Hematopoietic multipotent progenitor cell (in vitro differentiated cells): Measurements from ENCODE around the gene CETP. TPM values are rescaled to one million over a fixed set of nuclear protein-coding genes. Genes with fewer than 3 reads are reported as not detected.
A peak's percentile ranks its signal among the peaks of the same experiment; 100 is the strongest.

Experiments used
- DNase-seq, 3 donors: peaks; one replicate each; pipeline ENCODE4 v3.0.0-alpha.2; 2011 to 2015; ENCODE audit warnings: low read depth in 2 of 3, low spot score in 2 of 3
- total RNA-seq: library from RNA; depleted of rRNA; stranded (reverse); fragments of >200 nt; gene quantifications from one replicate; pipeline ENCODE4 v1.2.3, GENCODE V29; 2012

Gene CETP, protein sequence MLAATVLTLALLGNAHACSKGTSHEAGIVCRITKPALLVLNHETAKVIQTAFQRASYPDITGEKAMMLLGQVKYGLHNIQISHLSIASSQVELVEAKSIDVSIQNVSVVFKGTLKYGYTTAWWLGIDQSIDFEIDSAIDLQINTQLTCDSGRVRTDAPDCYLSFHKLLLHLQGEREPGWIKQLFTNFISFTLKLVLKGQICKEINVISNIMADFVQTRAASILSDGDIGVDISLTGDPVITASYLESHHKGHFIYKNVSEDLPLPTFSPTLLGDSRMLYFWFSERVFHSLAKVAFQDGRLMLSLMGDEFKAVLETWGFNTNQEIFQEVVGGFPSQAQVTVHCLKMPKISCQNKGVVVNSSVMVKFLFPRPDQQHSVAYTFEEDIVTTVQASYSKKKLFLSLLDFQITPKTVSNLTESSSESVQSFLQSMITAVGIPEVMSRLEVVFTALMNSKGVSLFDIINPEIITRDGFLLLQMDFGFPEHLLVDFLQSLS
- total RNA-seq = 2.2 TPM

DNA sequence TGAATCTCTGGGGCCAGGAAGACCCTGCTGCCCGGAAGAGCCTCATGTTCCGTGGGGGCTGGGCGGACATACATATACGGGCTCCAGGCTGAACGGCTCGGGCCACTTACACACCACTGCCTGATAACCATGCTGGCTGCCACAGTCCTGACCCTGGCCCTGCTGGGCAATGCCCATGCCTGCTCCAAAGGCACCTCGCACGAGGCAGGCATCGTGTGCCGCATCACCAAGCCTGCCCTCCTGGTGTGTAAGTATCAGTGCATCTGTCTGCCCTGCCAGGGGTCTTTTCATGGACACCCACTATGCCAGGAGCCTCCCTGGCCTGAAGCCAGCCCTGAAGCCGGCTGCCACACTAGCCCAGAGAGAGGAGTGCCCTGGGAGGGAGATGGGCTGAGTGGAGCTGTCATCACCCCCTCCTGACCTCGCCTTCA, at the start of gene CETP:
Gene CETP (plus strand): TSS at position 100 of the 431 bp plus-strand sequence. CDS start 30 bp downstream, at position 130.
- no peak for DNase-seq

DNA sequence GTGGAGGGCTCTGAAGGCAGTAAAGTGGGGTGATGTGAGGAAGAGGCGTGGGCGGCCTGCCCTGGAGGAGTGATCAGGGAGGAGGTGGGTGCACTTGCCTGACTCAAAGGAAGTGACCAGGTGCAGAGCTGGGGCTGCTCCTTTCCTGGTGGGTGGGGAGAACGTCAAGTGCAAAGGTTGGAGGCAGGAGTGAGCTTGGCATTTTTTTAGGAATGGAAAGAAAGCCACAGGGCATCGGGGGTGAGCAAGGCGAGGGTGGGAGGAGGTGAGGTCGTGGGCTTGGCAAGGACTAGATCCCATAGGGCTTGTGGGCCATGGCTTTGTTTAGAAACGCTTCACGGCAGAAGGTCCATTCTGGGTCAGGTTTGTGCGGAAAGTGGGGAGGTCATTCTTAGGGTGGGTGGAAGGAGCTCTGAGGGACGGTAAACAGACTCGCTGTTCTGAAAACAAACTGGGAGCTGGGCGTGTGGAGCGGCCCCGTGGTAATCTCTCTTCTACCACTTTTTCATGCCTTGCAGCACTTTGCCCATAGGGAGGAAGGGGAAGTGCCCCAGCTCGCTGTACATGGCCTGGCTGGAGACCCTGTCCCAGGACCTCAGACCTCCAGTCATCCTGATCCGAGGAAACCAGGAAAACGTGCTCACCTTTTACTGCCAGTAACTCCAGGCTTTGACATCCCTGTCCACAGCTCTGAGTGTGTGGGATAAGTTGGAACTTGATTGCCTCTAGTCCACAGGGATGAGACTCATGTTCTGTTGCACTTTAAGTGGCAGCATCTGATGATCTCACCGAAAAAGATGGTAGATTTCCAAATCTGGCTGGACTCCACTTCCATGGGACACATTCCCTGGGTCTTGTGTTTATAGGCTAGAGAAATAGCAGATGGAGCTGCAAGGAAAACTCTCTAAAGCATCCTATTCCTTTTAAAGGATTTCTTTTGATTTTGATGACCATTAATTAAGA, 48.7 kb upstream of the CETP start:
- DNase-seq = no peak

DNA sequence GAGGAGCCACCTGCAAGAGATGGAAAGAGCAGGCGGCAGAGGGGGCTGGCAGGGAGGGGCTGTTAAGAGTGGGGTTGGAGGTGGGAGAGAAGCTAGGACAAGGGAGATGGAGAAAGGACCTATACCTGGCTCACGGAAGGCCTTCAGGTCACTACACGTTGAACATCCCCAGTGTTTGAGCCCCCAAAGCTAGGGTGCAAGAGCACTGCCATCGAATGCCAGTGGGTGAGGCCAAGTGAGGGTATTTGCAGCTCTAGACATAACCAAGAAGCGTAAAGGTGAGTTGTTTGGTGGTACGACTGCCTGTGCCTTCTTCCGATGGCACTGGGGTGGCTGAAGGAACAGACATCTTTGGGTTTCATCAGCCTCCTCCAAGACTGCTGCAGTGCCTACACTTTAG, 46.9 kb upstream of the CETP start:
- no peak for DNase-seq

DNA sequence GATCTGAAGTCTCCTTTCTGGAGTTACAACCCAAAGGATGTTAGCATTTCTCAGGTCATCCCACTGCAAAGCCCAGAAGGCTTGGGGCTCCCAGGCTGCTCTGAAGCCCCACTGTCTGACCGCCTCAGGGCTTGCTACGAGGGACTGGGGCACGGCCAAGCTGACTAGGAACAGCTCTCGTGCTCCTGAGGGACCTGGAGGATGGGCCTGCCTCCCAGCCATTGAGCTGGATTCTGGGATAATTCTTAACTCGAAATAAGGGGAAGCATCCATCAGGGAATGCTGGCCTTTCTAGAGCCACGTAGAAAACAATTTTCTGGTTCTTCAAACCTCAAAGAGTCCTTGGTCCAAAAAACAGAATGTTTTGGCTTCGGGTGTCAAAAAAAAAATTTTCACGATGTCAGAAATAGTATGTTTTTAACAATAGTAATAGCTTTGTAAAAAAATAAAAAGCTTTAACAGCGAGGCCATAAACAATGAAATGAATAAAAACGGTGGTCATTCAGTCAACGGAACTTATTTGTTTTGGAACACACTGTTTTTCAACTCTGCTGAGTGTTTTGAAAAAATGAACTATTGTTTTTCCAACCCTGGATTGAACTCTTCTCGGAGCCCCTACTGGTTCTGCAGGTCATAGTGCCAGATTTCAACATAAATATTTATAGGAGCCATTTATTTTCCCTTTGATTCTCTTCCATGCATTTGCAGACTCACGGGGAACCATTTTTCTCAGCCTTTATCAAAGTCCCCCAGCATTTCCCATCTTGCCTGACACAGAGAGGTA, 46.2 kb upstream of the CETP start:
- no peak for DNase-seq

DNA sequence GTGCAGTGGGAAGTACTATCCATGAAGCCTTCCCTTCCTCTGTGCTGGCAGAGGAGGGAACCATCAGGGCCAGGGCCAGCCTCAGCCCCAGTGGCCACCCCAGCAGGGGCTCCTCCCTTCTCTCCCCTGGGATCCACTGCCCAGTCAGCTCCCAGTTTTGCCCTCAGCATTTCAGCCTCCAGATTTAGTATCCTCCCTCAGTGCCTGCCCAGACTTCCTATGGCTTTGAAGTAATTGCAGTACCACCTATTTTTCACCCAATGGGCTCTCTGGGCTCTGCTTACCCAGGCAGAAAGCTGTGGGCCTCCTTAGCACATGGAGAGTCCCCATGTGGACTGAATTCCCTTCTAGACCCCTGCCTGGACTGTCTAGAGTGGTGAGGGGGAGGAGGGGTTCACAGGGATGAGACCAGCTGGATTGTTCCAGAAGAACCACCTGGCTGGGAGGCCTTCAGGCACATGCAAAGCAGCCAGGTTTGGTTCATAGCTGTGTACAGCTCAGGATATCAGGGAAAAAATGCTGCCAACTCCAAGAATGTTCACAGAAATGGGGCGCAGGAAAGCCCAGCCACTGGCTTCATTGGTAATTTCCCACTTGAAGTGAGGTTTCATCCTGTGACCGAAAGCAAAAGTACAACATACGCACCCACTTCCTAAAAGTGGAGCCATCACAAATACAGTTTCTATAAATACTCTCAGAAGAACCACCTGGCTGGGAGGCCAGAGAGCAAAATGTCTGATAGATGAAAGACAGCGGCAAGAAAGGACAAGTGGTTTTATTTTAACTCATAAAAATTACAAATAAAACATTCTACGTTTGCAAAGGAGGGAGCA, 45.0 kb upstream of the CETP start:
- DNase-seq = peak in 2 of 3 donors; percentile 33 to 66

DNA sequence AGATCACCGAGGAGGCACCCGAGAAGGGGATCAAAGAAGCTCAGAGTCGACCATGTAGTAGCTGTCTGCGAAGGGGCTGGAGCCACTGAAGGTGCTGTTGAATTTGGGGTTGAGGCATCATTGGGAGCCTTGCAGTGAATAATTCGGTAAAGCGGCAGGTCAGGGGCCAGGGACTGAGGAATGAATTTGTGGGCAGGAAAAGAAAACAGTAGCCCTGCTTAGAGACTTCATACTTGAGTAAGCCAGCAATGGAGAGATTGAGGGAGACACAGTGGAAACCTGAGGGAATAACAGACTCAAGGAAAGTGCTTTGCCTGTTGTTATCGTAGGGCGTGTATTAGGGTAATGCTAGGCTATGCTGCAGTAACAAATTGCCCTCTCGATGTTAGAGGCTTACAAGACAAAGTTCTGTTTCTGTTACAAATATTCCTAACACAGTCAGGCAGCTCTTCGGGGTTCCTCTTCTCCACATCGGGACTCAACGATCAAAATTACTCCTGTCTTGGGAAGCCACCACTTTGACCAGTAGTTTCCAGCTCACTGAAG, 43.2 kb upstream of the CETP start:
- no peak for DNase-seq

DNA sequence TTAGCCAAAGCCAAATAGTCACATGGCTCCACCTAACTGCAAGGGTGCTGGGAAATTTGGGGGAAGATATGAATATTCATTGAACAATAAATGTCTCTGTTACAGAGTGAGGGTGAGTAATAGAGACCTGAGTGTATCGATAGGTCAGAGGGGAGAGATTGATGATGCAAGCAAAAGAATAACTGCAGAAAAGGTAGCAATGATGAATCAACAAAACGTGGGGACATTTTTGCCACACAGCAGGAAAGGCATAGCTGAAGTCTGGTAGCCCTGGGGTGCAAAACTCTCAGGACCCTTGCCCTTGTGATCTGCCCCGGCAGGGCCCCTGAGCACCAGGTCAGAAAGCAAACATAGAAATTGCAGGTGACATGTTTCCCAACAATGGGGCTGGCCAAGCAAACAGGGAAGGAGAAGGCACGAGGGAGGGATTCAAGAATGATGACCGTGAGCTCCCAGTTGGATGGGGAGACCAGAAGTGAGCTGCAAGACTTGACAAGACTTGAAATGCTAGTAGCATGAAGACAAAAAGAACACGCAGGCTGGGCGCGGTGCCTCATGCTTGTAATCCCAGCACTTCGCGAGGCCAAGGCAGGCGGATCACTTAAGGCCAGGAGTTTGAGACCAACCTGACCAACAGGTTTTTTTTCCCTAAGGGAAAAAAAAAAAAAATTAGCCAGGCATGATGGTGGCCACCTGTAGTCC, 42.5 kb upstream of the CETP start:
- no peak for DNase-seq

DNA sequence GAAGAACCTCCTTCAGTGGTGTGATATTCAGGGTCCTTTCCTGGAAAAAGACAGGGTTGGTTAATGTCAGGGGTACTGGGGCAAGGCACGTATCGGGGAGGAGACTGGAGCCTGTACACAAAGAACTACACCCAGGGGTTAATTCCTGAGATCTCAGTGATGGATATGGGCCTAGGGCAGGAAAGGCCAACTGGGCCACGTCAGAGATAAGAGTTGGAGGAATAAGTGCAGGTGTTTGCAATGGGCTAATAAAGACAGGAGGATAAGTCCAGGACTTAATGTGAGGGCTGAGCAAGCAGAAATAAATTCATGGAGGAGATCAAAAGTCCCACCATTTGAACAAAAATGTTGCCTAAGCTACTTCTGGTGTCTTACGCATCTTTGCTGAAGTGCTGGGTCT, 40.2 kb upstream of the CETP start:
- no peak for DNase-seq

DNA sequence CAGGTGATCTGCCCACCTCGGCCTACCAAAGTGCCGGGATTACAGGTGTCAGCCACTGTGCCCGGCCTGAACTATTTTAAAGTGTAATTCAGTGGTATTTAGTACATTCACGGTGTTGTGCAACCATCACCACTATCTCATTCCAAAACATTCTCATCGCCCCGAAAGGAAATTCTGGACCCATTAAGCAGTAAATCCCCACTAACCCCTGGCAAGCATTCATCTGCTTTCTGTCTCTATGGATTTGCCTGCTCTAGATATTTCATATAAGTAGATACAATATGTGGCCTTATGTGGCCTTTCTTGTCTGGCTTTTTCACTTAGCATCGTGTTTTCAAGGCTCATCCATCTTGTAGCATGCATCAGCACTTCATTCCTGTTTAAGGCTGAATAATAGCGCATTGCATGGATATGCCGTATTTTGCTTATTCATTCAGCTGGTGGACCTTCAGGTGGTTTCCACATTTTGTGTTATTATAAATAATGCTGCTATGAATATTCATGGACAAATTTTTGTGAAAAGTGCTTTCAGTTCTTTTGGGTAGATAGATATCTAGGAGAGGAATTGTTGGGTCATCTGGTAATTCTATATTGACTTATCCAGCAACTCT, 38.2 kb upstream of the CETP start:
- no peak for DNase-seq

DNA sequence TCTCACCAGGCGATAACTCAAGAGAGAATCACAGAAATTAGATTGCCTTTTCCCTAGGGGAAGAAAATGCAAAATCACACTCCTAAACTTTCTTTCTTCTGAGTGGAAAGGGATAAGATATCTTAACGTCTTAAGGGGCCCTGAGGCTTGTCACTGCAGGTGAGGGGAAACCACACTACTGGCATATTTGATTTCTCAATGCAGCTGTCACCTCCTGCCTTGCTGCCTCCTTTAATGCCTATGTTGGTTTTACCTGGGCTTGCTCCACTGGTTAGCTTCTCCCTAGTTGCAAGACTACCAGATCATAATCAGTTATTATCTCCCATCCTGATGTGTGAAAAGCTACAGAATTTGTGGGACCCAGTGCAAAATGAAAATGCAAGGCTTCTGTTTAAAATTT, 34.3 kb upstream of the CETP start:
- no peak for DNase-seq

DNA sequence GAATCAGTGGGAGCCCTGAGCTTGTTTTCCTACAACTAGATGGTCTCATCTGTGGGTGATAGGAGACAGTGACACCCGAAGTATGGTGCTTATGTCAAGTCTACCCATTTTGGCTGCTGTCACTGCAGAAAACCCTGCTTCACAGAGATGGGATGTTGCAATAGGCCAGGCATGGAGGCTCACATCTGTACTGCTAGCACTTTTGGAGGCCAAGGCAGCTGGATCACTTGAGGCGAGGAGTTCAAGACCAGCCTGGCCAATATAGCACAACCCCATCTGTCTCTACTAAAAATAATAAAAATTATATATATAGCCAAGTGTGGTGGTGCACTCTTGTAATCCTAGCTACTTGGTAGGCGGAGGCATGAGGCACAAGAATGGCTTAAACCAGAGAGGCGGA, 32.1 kb upstream of the CETP start:
- no peak for DNase-seq

DNA sequence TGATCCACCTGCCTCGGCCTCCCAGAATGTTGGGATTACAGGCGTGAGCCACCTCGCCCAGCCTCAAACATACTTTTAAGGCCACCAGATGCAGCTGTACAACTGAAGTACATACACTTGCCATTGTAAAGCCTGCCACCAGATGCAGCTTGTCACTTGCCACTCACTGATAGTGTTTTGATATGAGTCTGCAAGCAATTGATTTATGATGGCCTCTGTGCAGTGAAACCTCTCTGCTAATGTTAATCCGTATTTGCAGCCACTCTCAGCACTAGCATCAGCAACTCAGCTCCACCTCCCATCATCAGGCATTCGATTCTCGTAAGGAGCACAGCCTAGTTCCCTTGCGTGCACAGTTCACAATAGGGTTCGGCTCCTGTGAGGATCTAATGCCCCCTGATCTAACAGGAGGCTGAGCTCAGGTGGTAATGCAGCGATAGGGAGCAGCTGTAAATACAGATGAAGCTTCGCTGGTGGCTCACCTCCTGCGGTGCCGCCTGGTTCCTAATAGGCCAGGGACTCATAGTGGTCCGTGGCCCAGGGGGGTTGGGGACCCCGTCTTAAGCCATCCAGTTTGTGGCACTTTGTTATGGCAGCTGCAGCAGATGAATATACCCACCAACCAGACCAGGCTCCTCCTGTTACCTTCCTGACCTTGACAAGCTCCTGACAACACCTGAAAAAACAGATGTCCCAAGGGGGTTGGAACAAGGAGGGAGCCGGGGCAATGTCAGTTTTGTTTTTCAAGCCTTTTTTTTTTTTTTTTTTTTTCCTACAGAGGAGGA, 31.1 kb upstream of the CETP start:
- no peak for DNase-seq

DNA sequence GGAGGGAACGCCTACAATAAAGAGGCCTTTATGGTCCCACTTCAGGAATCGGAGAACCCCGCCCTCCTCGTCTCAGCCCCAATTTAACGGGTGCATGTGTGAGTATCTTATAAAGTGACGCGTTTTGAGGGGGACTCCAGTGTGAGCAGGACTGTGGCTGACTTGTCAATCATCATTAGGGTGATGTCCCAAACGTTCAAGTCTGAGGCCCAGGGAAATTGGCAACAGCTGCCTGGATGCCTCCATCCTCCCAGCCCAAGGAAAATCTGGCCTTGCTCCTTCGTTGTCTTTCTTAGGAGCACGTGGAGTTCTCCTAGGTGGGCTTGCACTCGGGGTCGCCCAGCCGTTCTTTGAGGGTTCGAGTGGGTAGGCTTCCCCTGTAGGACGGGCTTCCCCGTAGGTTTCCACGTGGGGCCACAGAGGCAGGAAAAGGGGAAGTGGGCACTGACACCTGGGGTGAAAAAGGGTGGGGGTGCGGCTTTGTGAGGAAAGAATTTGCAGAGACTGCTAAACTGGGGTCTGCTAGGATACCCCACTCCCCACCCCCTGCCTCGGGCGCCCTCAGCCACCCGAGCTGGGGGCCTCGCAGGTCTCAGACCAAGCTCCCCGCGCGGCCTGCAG, 30.4 kb upstream of the CETP start:
- DNase-seq = no peak

DNA sequence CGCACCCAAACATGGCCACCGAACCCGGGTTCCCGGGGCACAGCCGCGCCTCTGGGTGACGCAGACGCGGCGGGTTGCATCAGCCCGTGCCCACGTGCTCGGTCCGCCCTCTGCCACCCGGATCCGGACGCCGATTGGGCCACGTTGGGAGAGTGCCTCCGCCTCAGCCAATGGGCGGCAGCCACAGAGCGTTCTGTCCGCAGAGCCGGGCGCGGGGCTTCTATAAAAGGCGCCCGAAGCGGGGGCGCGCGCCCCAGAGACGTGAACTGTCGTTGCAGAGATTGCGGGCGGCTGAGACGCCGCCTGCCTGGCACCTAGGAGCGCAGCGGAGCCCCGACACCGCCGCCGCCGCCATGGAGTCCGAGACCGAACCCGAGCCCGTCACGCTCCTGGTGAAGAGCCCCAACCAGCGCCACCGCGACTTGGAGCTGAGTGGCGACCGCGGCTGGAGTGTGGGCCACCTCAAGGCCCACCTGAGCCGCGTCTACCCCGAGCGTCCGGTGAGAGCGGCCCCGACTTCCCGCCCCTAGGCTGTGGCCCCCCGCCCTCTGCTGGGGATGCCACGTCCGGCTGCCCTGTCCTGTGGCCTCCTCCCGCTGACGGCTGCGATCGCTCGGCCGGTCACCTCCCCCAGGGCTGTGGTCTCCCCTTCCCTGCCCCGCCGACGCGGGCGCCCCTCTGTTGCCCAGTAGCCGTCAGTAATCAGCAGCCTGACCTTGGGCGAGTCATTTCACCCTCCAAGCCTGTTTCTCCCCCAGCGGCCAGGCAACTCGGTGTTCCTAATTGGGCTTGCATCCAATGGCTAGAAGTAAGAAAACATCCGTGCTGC, 29.6 kb upstream of the CETP start, which contains the start of gene HERPUD1:
Gene HERPUD1 (plus strand): TSS at position 251 of the 829 bp plus-strand sequence. CDS start 103 bp downstream, at position 354.
- DNase-seq = peak; percentile 97 to 99 (median 98)

DNA sequence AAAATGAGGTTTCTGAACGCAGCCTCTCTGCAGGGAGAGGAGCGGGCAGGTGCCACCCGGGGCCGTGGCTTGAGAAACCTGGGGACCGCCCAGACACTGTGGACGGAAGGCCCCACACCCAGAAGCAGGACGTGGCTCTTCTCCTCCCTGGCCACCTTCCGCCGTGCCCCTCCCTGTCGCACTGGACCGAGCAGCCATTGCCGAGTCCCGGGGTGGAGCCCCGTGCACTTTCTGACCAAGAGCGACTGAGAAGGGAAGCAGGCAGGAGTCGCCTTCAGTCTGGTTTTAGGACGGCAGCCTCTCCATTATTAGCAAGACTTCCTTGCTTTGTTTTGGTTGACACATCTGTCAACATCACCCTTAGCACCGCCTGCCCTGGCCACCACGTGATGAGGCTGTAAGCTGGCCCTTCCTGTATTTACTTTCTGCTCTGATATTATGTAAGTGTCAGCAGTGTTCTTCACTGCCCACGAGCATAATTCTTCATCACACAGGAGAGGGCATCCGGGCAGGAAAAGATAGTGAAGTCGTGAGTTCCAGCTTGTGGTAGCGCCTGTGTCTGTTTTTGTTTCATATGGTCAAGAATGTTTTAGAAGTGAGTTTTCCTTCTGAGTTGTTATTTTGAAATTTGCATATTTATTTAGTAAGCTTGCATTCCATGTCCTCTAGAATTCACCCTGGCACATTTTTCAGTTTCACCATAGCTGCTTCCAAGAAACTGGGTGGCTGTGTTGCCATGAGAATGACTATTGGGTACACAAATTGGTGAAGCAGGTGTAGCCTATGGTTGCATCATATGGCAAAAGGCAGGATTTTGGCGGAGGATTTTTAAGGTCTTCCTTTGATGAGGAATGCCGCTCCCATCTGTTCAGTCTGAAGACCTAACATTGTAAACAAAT, 28.8 kb upstream of the CETP start:
- peak in 2 of 3 donors; percentile 39 to 41 for DNase-seq
